ENCODE data around the gene RNF224. TPM values are rescaled to one million over a fixed set of nuclear protein-coding genes. Genes with fewer than 3 reads are reported as not detected.

The RNF224 gene
- total and polyA plus RNA-seq, 2 of the 13 experiments (the other 11 are each of a cell fraction or from before 2014, with no cell fraction given) = 0.09 TPM; not detected in 1

GRCh38 chr9:137240841-137241489 is 13.7 kb downstream of the RNF224 start, which contains the start of gene TUBB4B (continued):
- 0 out of 2 replicates have a peak, but pooled peaks have one; percentile 57 for TF ChIP-seq PCBP1 (IDR thresholded peaks at IDR 0.05; ENCODE audit: borderline replicate concordance, low read depth, low read length)
- no peak for TF ChIP-seq IRF1 (CRISPR knock-in tag; IDR thresholded peaks at IDR 0.05; ENCODE audit: low read depth)
- 0 out of 2 replicates have a peak, but pooled peaks have one; percentile 37 for TF ChIP-seq TARDBP (CRISPR knock-in tag; IDR thresholded peaks at IDR 0.05)
- TF ChIP-seq ARHGAP35 (CRISPR knock-in tag; IDR thresholded peaks at IDR 0.05; ENCODE audit: borderline replicate concordance) = no peak; the same call in 1 of the 2 replicates
- peak; percentile 77 for TF ChIP-seq MXI1 (IDR thresholded peaks at IDR 0.05; ENCODE audit: borderline replicate concordance, low read depth, low read length)
- TF ChIP-seq HMGXB3 (CRISPR knock-in tag; IDR thresholded peaks at IDR 0.05; ENCODE audit: borderline replicate concordance) = peak; percentile 81
- no peak for TF ChIP-seq HNRNPK (IDR thresholded peaks at IDR 0.05; ENCODE audit: low read depth, low read length, poor library complexity, severe bottlenecking)
- no peak for TF ChIP-seq ZNF577 (CRISPR knock-in tag; IDR thresholded peaks at IDR 0.05; ENCODE audit: borderline replicate concordance, low read depth)
- no peak for TF ChIP-seq POGZ (CRISPR knock-in tag; IDR thresholded peaks at IDR 0.05)
- no peak for TF ChIP-seq ZNF432 (CRISPR knock-in tag; IDR thresholded peaks at IDR 0.05; ENCODE audit: borderline replicate concordance)
- TF ChIP-seq KLF13 (CRISPR knock-in tag; IDR thresholded peaks at IDR 0.05) = no peak
- TF ChIP-seq CERS6 (CRISPR knock-in tag; IDR thresholded peaks at IDR 0.05) = 0 out of 2 replicates have a peak, but pooled peaks have one; percentile 65
- TF ChIP-seq ZNF776 (CRISPR knock-in tag; IDR thresholded peaks at IDR 0.05) = peak; percentile 58
- TF ChIP-seq ZNF510 (CRISPR knock-in tag; IDR thresholded peaks at IDR 0.05; ENCODE audit: low read depth) = no peak
- peak; percentile 54; the same call in 1 of the 2 replicates for TF ChIP-seq TMF1 (CRISPR knock-in tag; IDR thresholded peaks at IDR 0.05; ENCODE audit: low read depth)
- no peak; the same call in 1 of the 2 replicates for TF ChIP-seq TIGD3 (CRISPR knock-in tag; IDR thresholded peaks at IDR 0.05; ENCODE audit: borderline replicate concordance)
- TF ChIP-seq ZFY (CRISPR knock-in tag; IDR thresholded peaks at IDR 0.05) = no peak; the same call in 1 of the 2 replicates
- TF ChIP-seq ZNF772 (CRISPR knock-in tag; IDR thresholded peaks at IDR 0.05) = peak; percentile 68; the same call in 1 of the 2 replicates
- no peak; the same call in 1 of the 2 replicates for TF ChIP-seq SPEN (CRISPR knock-in tag; IDR thresholded peaks at IDR 0.05; ENCODE audit: low read depth)
- TF ChIP-seq ZNF335 (CRISPR knock-in tag; IDR thresholded peaks at IDR 0.05) = no peak
